ENCODE data around the gene TTLL8.

DNA sequence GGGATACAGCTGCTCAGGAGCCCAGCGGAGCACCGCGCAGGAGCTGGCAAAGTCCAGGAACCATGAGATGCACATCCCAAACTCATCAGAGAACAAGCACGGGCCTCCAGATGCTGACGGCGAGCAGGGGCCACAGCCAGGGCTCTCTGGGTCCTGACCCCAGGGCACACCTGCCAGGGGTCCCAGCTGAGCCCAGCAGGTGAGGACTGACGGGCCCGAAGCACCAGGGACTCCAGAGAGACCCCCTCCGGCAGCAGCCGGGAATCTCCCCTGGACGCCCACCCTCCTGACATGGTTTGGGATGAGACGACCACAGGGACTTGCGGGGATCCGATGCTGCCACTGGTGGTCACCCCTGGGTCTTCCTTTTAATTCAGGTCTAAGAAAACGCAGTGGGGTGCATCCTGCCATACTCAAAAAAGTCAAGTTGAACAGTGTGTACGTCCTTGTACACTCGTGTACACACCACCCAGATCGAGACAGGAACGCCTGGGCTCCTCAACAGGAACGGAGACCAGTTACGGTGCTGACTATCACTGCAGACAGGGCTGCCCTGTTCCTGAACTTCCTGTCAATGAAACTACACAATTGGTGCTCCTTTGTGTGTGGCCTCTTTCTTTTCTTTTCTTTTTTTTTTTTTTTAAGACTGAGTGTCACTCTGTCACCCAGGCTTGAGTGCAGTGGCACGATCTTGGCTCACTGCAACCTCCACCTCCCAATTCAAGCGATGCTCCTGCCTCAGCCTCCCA lies 21.9 kb downstream of the TTLL8 start:
- TF ChIP-seq TAF1 (IDR thresholded peaks at IDR 0.05; ENCODE audit: borderline replicate concordance, insufficient read depth, low read length) (no peak), SIN3A (IDR thresholded peaks at IDR 0.05; ENCODE audit: borderline replicate concordance, insufficient read depth, low read length) (no peak)

Data from PFSK-1 (cell line).